Measurements from ENCODE around the gene KIAA1755.
"Not testable (repeated sequence)": the region's sequence is repeated elsewhere in the genome, so short reads cannot be mapped to it uniquely, and the experiment has no call there.

Gene KIAA1755

DNA sequence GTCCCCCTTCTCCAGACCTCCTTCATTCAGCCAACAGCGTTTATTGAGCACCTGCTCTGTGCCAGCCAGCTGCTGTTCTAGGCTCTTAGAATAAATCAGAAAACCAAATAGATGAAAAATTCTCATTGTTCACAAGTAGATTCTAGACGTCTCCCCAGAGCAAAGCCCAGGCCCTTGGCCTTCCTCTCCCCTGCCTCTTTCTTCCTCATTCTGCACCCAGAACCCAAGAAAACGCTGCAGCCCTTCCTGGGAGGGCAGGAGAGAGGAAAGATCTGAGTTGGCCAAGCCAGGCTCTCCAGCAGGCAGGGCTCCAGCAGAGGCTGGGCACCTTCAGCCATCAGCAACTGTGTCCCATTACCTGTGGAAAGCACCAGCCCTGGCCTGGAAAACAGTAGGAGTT, 31.4 kb upstream of the KIAA1755 start:
- no peak for DNase-seq (ENCODE audit: low read depth in 1 of 2, low spot score in 1 of 2)

- no peak for DNase-seq (ENCODE audit: low read depth in 1 of 2, low spot score in 1 of 2)
These were observed 30.6 kb upstream of the KIAA1755 start for GRCh38 chr20:38290829-38291814.

- DNase-seq (ENCODE audit: low read depth in 1 of 2, low spot score in 1 of 2) = no peak
These were observed 26.3 kb upstream of the KIAA1755 start for GRCh38 chr20:38286586-38287531.

DNA sequence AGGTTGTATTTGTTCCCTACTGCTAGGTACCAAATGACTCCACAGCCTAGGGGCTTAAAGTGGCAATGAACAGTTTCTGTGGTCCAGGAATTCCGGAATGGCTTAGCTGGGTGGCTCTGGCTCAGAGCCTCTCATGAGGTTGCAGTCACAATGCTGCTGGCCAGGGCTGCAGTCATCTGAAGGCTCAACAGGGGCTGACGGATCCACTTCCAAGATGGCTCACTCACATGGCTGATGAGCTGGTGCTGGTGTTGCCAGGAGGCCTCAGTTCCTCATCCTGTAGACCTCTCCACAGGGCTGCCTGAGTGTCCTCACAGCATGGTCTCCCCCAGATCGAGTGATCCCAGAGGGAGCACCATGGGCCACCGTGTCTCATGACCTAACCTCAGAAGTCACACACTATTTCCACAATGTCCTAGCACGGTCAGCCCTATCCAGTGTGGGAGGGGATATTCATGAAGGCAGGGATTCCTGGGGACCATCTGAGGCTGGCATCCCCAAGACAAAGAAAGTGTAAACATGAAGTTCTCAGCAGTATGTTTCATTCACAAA, 24.4 kb upstream of the KIAA1755 start:
- no peak for DNase-seq (ENCODE audit: low read depth in 1 of 2, low spot score in 1 of 2)

DNA sequence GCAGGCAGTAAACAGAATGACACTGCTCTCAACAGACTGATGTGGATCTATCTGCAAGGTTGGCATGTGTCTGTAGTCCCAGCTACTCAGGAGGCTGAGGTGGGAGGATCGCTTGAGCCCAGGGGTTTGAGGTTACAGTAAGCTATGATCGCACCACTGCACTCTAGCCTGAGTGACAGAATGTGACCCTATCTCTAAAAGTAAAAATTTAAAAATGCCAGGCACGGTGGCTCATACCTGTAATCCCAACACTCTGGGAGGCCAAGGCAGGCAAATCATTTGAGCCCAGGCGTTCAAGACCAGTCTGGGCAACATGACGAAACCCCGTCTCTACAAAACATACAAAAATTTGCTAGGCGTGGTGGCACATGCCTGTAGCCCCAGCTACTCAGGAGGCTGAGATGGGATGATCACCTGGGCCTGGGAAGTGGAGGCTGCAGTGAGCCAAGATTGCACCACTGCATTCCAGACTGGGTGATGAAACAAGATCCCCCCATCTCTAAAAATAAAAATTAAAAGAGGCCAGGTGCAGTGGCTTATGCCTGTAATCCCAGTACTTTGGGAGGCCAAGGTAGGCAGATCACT, 23.6 kb upstream of the KIAA1755 start:
- DNase-seq (ENCODE audit: low read depth in 1 of 2, low spot score in 1 of 2) = not testable (repeated sequence)

- no peak for DNase-seq (ENCODE audit: low read depth in 1 of 2, low spot score in 1 of 2)
These were observed 22.7 kb upstream of the KIAA1755 start for GRCh38 chr20:38283236-38283635.

DNA sequence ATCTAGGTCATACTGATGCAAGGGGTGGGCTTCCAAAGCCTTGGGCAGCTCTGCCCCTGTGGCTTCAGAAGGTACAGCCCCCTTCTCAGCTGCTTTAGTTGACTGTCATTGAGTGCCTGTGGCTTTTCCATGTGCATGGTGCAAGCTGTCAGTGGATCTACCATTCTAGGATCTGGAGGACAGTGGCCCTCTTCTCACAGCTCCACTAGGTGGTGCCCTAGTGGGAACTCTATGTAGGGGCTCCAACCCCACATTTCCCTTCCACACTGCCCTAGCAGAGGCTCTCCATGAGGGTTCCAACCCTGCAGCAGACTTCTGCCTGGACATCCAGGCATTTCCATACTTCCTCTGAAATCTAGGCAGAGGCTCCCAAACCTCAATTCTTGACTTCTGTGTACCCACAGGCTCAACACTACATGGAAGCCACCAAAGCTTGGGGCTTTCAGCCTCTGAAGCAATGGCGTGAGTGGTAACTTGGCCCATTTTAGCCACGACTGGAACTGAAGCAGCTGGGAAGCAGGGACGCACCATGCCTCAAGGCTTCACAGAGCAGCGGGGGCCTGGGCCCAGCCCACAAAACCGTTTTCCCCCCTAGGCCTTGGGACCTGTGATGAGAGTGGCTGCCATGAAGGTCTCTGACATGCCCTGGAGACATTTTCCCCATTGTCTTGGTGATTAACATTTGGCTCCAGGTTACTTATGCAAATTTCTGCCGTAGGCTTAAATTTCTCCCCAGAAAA, 20.8 kb upstream of the KIAA1755 start:
- not testable (repeated sequence) for DNase-seq (ENCODE audit: low read depth in 1 of 2, low spot score in 1 of 2)

- DNase-seq (ENCODE audit: low read depth in 1 of 2, low spot score in 1 of 2) = no peak
These were observed 18.2 kb upstream of the KIAA1755 start for GRCh38 chr20:38278763-38279162.

DNA sequence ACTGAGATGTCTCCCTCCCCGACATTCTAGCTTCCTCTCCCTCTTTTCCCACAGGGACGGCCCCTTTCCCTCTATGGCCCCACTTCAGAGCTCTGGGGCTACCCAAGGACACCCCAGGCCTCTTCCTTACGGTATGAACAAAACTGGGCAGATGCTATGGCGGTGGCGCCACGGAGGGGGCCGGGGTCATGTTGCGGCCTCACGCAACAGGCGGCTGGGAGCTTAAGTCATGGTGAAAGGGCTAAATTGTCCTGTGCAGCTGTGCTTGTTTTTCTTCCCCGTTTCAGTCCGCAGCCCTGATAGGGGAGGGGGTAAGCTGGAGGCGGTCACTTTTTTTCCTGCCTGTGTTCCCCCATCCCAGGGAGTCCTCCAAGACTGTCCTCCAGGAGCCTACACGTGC, 17.6 kb upstream of the KIAA1755 start:
- DNase-seq (ENCODE audit: low read depth in 1 of 2, low spot score in 1 of 2) = no peak

GRCh38 chr20:38277691-38278090, 17.2 kb upstream of the KIAA1755 start:
- DNase-seq (ENCODE audit: low read depth in 1 of 2, low spot score in 1 of 2) = no peak

DNA sequence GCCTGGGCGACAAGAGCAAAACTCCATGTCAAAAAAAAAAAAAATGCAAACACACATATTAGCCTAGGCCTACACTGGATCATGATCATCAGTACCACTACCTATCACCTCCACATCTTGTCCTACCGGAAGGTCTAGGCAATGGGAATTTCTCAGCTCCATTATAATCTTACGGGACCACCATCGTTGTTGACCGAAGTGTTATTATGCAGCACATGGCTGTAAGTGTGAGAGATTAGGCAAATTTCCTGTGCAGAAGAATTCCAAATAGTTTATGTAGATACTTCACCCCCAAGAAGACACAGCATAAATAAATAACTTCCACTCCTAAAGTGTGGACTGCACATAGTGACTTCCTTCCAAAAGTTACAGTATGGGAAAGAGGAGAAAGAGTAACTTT, 16.8 kb upstream of the KIAA1755 start:
- DNase-seq (ENCODE audit: low read depth in 1 of 2, low spot score in 1 of 2) = no peak

- DNase-seq (ENCODE audit: low read depth in 1 of 2, low spot score in 1 of 2) = no peak
These were observed 15.4 kb upstream of the KIAA1755 start for GRCh38 chr20:38275815-38276550.

- no peak for DNase-seq (ENCODE audit: low read depth in 1 of 2, low spot score in 1 of 2)
These were observed 12.4 kb upstream of the KIAA1755 start for GRCh38 chr20:38272961-38273360.

DNA sequence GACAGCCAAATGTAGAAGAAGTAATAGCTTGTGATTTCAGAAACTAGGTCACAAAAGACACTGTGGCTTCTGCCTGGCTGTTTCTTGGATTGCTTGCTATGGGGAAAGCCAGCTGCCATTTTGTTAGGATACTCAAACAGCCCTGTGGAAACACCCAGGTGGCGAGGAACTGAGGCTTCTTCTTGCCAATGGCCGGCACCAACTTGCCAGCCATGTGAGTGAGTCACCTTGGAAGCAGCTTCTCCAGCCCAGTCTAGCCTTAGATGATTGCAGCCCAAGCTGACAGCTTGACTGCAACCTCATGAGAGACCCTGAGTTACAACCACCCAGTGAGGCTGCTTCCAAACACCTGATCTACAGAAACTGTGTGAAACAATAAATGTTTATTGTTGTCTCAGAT, 11.9 kb upstream of the KIAA1755 start:
- DNase-seq (ENCODE audit: low read depth in 1 of 2, low spot score in 1 of 2) = no peak

DNA sequence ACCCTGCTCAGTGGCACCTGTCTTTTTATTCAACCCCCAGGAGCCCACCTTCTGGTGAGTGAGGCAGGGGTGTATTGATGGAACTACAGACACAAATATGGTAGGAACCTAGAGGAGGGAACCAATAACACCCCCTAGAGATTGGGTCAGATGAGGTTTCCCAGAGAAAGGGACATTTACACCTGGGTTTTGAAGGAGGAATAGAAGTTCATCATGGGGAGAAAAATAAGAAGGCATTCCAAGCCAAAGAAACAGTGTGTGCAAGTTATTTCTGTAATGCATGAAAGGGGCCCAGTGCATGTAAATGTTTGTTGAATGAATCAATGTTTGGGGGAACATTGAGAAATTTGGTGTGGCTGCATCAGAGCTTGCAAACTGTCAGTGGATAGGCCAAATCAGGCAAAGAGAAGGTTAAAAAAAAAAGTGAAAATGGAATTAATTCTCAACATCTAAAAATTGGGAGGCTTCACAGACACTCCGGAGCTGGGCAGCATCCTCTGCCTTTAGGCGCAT, 11.1 kb upstream of the KIAA1755 start:
- DNase-seq (ENCODE audit: low read depth in 1 of 2, low spot score in 1 of 2) = no peak

- DNase-seq (ENCODE audit: low read depth in 1 of 2, low spot score in 1 of 2) = no peak
These were observed 10.5 kb upstream of the KIAA1755 start for GRCh38 chr20:38270869-38271605.

- DNase-seq (ENCODE audit: low read depth in 1 of 2, low spot score in 1 of 2) = no peak
These were observed 9.2 kb upstream of the KIAA1755 start for GRCh38 chr20:38269715-38270114.

DNA sequence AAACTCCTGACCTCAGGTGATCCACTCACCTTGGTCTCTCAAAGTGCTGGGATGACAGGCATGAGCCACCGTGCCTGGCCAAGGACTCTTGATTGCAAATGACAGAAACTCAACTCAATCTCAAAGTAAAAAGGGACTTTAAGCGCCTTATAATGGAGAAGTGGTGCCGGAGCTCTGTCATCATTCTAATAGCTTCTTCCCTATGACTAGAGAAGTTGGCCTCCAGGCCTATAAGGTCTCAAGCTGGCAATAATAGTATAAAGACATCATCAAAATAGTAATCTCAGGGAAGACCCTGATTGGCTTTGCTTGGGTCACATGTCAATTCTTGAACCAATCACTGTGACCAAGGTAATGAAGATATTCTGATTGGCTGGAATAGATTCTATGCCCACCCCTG, 8.5 kb upstream of the KIAA1755 start:
- no peak for DNase-seq (ENCODE audit: low read depth in 1 of 2, low spot score in 1 of 2)
